Nephron progenitor cell (in vitro differentiated cells): ENCODE data around the gene NES.

Experiments used
- DNase-seq: peaks from one replicate; pipeline ENCODE4 v3.0.0; 2021
- H3K27ac Mint-ChIP-seq: 2 replicates; pipeline ENCODE4 v1.8.0; 2021; ENCODE audit warnings: mild to moderate bottlenecking, moderate library complexity, mixed read lengths
- H3K27me3 Mint-ChIP-seq: 2 replicates; pipeline ENCODE4 v1.8.0; 2021; ENCODE audit warnings: mild to moderate bottlenecking, low read depth, mixed read lengths; ENCODE audit not compliant: poor library complexity
- H3K36me3 Mint-ChIP-seq: 2 replicates; pipeline ENCODE4 v1.8.0; 2021; ENCODE audit warnings: low read depth, mixed read lengths
- H3K4me1 Mint-ChIP-seq: 2 replicates; pipeline ENCODE4 v1.8.0; 2021; ENCODE audit warnings: mixed read lengths
- H3K4me3 Mint-ChIP-seq: 2 replicates; pipeline ENCODE4 v1.8.0; 2021; ENCODE audit warnings: mild to moderate bottlenecking, moderate library complexity, mixed read lengths
- H3K9me3 Mint-ChIP-seq: 2 replicates; pipeline ENCODE4 v1.8.0; 2021; ENCODE audit warnings: mild to moderate bottlenecking, moderate library complexity, mixed read lengths
- TF ChIP-seq, protein P1 (sequence below): fragments of 200-600 bp; sonication (generic); IDR thresholded peaks from 2 replicates; pipeline ENCODE4 v1.5.0; 2021; ENCODE audit warnings: antibody characterized with exemption

The NES gene

GRCh38 chr1:156652992-156653355, 24.2 kb downstream of the NES start:
- TF ChIP-seq, protein P1, sequence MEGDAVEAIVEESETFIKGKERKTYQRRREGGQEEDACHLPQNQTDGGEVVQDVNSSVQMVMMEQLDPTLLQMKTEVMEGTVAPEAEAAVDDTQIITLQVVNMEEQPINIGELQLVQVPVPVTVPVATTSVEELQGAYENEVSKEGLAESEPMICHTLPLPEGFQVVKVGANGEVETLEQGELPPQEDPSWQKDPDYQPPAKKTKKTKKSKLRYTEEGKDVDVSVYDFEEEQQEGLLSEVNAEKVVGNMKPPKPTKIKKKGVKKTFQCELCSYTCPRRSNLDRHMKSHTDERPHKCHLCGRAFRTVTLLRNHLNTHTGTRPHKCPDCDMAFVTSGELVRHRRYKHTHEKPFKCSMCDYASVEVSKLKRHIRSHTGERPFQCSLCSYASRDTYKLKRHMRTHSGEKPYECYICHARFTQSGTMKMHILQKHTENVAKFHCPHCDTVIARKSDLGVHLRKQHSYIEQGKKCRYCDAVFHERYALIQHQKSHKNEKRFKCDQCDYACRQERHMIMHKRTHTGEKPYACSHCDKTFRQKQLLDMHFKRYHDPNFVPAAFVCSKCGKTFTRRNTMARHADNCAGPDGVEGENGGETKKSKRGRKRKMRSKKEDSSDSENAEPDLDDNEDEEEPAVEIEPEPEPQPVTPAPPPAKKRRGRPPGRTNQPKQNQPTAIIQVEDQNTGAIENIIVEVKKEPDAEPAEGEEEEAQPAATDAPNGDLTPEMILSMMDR, result no peak
- no peak for DNase-seq
- Mint-ChIP-seq H3K36me3 (no peaks in the 10 kb centered on the region), H3K27me3 (peaks cover 96% of the 10 kb centered on the region), H3K4me3 (no peak overlapping the region), H3K4me1 (peaks cover 12% of the 10 kb centered on the region), H3K9me3 (no peaks in the 10 kb centered on the region), H3K27ac (no peak overlapping the region)

DNA sequence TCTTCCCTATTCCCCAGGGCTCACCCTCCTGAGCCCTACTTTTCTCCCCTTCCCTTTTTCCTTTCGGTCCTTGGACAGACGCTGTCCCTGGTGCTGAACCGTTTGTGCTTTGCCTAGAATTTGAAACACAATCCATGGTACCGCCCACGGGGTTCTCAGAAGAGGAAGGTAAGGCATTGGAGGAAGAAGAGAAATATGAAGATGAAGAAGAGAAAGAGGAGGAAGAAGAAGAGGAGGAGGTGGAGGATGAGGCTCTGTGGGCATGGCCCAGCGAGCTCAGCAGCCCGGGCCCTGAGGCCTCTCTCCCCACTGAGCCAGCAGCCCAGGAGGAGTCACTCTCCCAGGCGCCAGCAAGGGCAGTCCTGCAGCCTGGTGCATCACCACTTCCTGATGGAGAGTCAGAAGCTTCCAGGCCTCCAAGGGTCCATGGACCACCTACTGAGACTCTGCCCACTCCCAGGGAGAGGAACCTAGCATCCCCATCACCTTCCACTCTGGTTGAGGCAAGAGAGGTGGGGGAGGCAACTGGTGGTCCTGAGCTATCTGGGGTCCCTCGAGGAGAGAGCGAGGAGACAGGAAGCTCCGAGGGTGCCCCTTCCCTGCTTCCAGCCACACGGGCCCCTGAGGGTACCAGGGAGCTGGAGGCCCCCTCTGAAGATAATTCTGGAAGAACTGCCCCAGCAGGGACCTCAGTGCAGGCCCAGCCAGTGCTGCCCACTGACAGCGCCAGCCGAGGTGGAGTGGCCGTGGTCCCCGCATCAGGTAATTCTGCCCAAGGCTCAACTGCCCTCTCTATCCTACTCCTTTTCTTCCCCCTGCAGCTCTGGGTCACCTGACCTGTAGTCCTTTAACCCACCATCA, 24.8 kb downstream of the NES start:
- Mint-ChIP-seq H3K4me1 (peaks cover 7% of the 10 kb centered on the region), H3K27ac (no peak overlapping the region), H3K4me3 (no peak overlapping the region), H3K9me3 (no peaks in the 10 kb centered on the region), H3K27me3 (peaks cover 96% of the 10 kb centered on the region), H3K36me3 (no peaks in the 10 kb centered on the region)
- TF ChIP-seq, protein P1, result no peak
- DNase-seq, result peak; percentile 92

- Mint-ChIP-seq H3K27me3 (peaks cover 95% of the 10 kb centered on the region), H3K36me3 (no peaks in the 10 kb centered on the region), H3K4me1 (no peaks in the 10 kb centered on the region), H3K4me3 (no peak overlapping the region), H3K9me3 (no peaks in the 10 kb centered on the region), H3K27ac (no peak overlapping the region)
- DNase-seq, result no peak
- TF ChIP-seq, protein P1, result no peak
These were observed 28.3 kb downstream of the NES start for GRCh38 chr1:156648951-156649350.

GRCh38 chr1:156648496-156648895, 28.7 kb downstream of the NES start:
- Mint-ChIP-seq H3K4me3 (no peak overlapping the region), H3K27me3 (peaks cover 95% of the 10 kb centered on the region), H3K36me3 (no peaks in the 10 kb centered on the region), H3K27ac (no peak overlapping the region), H3K4me1 (no peaks in the 10 kb centered on the region), H3K9me3 (no peaks in the 10 kb centered on the region)
- TF ChIP-seq, protein P1, result no peak
- DNase-seq, result no peak

GRCh38 chr1:156647351-156647750, 29.9 kb downstream of the NES start:
- H3K27ac Mint-ChIP-seq, result no peak overlapping the region
- TF ChIP-seq, protein P1, result no peak
- no peak for DNase-seq
- H3K36me3 Mint-ChIP-seq, result no peaks in the 10 kb centered on the region
- no peaks in the 10 kb centered on the region for H3K9me3 Mint-ChIP-seq
- H3K27me3 Mint-ChIP-seq, result peaks cover 99% of the 10 kb centered on the region
- peaks cover 5% of the 10 kb centered on the region for H3K4me1 Mint-ChIP-seq
- H3K4me3 Mint-ChIP-seq, result no peak overlapping the region

DNA sequence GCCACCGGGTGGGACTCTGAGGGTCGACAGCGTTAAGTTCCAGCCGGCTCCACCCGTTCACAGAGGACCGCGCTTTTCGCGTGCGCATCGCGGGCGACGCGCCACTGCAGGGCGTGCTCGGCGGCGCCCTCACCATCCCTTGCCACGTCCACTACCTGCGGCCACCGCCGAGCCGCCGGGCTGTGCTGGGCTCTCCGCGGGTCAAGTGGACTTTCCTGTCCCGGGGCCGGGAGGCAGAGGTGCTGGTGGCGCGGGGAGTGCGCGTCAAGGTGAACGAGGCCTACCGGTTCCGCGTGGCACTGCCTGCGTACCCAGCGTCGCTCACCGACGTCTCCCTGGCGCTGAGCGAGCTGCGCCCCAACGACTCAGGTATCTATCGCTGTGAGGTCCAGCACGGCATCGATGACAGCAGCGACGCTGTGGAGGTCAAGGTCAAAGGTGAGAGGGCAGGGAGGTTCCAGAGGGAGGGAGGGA, 30.4 kb downstream of the NES start:
- peaks cover 95% of the 10 kb centered on the region for H3K27me3 Mint-ChIP-seq
- TF ChIP-seq, protein P1, result no peak
- no peak overlapping the region for H3K27ac Mint-ChIP-seq
- no peaks in the 10 kb centered on the region for H3K9me3 Mint-ChIP-seq
- no peak for DNase-seq
- H3K4me3 Mint-ChIP-seq, result no peak overlapping the region
- no peaks in the 10 kb centered on the region for H3K36me3 Mint-ChIP-seq
- peaks cover 7% of the 10 kb centered on the region for H3K4me1 Mint-ChIP-seq
